Upper lobe of left lung (tissue), 4 donors: ENCODE results near the gene ZCCHC24.

Experiments used
- POLR2A ChIP-seq, 4 donors: fragments of 450-650 bp; IDR thresholded peaks; one replicate each; pipeline ENCODE4 v1.5.1; 2016 to 2017; ENCODE audit warnings: antibody characterized with exemption in 4 of 4, mild to moderate bottlenecking in 2 of 4
- TF ChIP-seq, protein P1 (sequence below), 6 experiments: fragments of 450-650 bp in 4 of 6; fragments of 200-600 bp in 2 of 6; sonication (generic) in 2 of 6; IDR thresholded peaks; one replicate each; pipeline ENCODE4 v1.5.1; 2016 to 2019; ENCODE audit warnings: antibody characterized with exemption in 6 of 6

GRCh38 chr10:79391231-79392019 is 54.0 kb downstream of the ZCCHC24 start:
- TF ChIP-seq, protein P1, sequence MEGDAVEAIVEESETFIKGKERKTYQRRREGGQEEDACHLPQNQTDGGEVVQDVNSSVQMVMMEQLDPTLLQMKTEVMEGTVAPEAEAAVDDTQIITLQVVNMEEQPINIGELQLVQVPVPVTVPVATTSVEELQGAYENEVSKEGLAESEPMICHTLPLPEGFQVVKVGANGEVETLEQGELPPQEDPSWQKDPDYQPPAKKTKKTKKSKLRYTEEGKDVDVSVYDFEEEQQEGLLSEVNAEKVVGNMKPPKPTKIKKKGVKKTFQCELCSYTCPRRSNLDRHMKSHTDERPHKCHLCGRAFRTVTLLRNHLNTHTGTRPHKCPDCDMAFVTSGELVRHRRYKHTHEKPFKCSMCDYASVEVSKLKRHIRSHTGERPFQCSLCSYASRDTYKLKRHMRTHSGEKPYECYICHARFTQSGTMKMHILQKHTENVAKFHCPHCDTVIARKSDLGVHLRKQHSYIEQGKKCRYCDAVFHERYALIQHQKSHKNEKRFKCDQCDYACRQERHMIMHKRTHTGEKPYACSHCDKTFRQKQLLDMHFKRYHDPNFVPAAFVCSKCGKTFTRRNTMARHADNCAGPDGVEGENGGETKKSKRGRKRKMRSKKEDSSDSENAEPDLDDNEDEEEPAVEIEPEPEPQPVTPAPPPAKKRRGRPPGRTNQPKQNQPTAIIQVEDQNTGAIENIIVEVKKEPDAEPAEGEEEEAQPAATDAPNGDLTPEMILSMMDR (IDR thresholded peaks at IDR 0.05): no peak
- TF ChIP-seq POLR2A (IDR thresholded peaks at IDR 0.05): no peak
